Tibial nerve (tissue), 4 donors: ENCODE data around the gene AOC2. TPM values are rescaled to one million over a fixed set of nuclear protein-coding genes. Genes with fewer than 3 reads are reported as not detected.
"Not testable (repeated sequence)": the region's sequence is repeated elsewhere in the genome, so short reads cannot be mapped to it uniquely, and the experiment has no call there.

Experiments
- DNase-seq, 2 donors: peaks; one replicate each; pipeline ENCODE4 v3.0.0-alpha.2; 2019; ENCODE audit warnings: low spot score in 2 of 2
- H3K27ac ChIP-seq, 4 donors: fragments of 200-600 bp; sonication (generic) in 3 of 4; one replicate each; pipeline ENCODE4 v1.5.1; 2017 to 2019; ENCODE audit warnings: mild to moderate bottlenecking in 1 of 4
- H3K27me3 ChIP-seq, 2 donors: fragments of 200-600 bp; sonication (generic) in 1 of 2; one replicate each; pipeline versions ENCODE4 v1.5.1 to v1.6.0; 2017 to 2019
- H3K36me3 ChIP-seq, 3 donors: fragments of 200-600 bp; sonication (generic); one replicate each; pipeline ENCODE4 v1.5.1; 2018 to 2019
- H3K4me1 ChIP-seq, 4 donors: fragments of 200-600 bp; sonication (generic) in 3 of 4; one replicate each; pipeline ENCODE4 v1.5.1; 2017 to 2019
- H3K4me3 ChIP-seq, 4 donors: fragments of 200-600 bp; sonication (generic) in 3 of 4; one replicate each; pipeline ENCODE4 v1.5.1; 2017 to 2019; ENCODE audit warnings: mild to moderate bottlenecking in 1 of 4, moderate library complexity in 1 of 4
- H3K9me3 ChIP-seq, 4 donors: fragments of 200-600 bp; sonication (generic) in 3 of 4; one replicate each; pipeline ENCODE4 v1.5.1; 2017 to 2019
- EP300 ChIP-seq, 2 donors: sonication (generic); formaldehyde crosslinking; IDR thresholded peaks; one replicate each; pipeline ENCODE4 v1.6.1; 2017; ENCODE audit warnings: antibody characterized with exemption in 2 of 2, mild to moderate bottlenecking in 1 of 2
- POLR2A ChIP-seq, 2 donors: fragments of 450-650 bp; IDR thresholded peaks; one replicate each; pipeline ENCODE4 v1.6.1; 2017; ENCODE audit warnings: antibody characterized with exemption in 2 of 2, mild to moderate bottlenecking in 2 of 2, moderate library complexity in 2 of 2
- WGBS, 2 donors: methylation state at CpG; one replicate each; pipeline ENCODE4 v1.1.5; 2018; 5-methylcytosine and 5-hydroxymethylcytosine counted together
- total RNA-seq, 4 donors: library from RNA; depleted of rRNA; stranded (reverse); fragments of >200 nt; gene quantifications; one replicate each; pipeline ENCODE4 v1.1.0, GENCODE V29; 2016
- TF ChIP-seq, protein P1 (sequence below), 5 experiments: fragments of 200-600 bp in 3 of 5; fragments of 450-650 bp in 2 of 5; sonication (generic) in 3 of 5; IDR thresholded peaks; one replicate each; pipeline ENCODE4 v1.5.1; 2016 to 2019; ENCODE audit warnings: antibody characterized with exemption in 5 of 5, mild to moderate bottlenecking in 3 of 5, moderate library complexity in 2 of 5

The AOC2 gene
- total RNA-seq, 4 donors from 2014 or later = 2.0 to 3.3 (median 3.0) TPM

DNA sequence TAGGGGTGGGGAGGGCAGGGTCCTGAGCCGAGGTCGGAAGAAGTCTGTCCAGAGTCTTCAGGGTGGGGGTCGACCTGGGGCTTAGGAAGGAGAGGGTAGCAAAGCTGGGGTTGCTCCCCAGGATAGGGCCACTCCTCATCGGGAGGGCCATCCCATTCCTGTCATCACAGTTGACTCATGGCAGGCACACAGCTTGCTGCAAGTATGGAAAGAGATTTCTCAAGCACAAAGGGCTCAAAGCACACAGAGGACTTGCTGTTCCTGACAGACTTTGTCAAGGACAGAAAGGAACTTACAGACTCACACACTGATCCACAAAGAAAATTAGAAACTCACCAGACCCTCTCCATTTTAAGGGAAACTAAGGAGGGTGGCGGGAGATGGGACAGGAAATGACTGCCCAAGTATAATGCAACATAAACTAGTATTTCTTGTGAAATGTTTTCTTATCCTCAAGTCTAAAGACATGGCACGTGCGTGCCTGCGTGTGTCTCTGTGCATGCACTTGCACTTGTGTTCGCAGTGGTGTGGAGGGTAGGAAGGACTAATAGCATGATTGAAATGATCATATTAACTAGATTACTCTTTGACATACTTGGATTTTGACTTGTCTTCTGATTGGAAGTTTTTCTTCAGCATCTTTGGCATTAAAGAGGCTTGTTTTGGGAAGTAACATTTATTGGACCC lies 2.4 kb downstream of the AOC2 start:
- 66 to 70% methylated on average over 9 of the region's 9 CpGs for WGBS, 2 donors
- peaks cover 0 to 47% (median 7%) of the 10 kb centered on the region in 4 donors for H3K4me1 ChIP-seq

DNA sequence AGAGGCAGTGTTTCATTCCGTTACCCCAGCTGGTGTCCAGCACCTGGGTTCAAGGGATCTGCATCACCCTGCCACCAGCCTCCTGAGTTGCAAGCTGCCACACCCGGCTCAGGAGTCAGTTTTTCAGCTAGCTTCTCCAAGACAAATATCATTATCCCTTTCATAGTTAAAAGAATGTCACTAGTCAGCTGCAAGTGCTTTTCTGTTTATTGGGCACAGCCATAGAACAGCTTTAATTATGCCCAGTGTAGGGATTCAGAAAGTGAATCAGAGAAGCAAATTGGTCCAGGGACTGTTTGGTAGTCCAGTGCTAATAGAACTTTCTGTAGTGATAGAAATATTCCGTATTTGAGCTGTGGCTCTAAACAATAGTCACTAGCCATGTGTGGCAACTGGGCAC lies 3.7 kb downstream of the AOC2 start:
- Histone ChIP-seq H3K36me3 (peaks cover 0 to 32% (median 8%) of the 10 kb centered on the region in 3 donors), H3K27ac (no peak overlapping the region), H3K27me3 (no peaks in the 10 kb centered on the region), H3K4me3 (no peak overlapping the region), H3K4me1 (peaks cover 0 to 47% (median 7%) of the 10 kb centered on the region in 4 donors), H3K9me3 (no peaks in the 10 kb centered on the region)
- DNase-seq = no peak
- 75 to 92% methylated on average over 3 of the region's 3 CpGs for WGBS, 2 donors
- no peak for TF ChIP-seq POLR2A (IDR thresholded peaks at IDR 0.05)

More for the DNA sequence above, 2.4 kb downstream of the AOC2 start:
- H3K36me3 ChIP-seq = peaks cover 0 to 46% (median 13%) of the 10 kb centered on the region in 3 donors
- H3K27me3 ChIP-seq = no peaks in the 10 kb centered on the region
- H3K27ac ChIP-seq = peak overlapping the region in 2 of 4 donors; percentile 30 to 63
- H3K4me3 ChIP-seq = no peak overlapping the region
- no peaks in the 10 kb centered on the region for H3K9me3 ChIP-seq
- no peak for DNase-seq
- TF ChIP-seq, protein P1, sequence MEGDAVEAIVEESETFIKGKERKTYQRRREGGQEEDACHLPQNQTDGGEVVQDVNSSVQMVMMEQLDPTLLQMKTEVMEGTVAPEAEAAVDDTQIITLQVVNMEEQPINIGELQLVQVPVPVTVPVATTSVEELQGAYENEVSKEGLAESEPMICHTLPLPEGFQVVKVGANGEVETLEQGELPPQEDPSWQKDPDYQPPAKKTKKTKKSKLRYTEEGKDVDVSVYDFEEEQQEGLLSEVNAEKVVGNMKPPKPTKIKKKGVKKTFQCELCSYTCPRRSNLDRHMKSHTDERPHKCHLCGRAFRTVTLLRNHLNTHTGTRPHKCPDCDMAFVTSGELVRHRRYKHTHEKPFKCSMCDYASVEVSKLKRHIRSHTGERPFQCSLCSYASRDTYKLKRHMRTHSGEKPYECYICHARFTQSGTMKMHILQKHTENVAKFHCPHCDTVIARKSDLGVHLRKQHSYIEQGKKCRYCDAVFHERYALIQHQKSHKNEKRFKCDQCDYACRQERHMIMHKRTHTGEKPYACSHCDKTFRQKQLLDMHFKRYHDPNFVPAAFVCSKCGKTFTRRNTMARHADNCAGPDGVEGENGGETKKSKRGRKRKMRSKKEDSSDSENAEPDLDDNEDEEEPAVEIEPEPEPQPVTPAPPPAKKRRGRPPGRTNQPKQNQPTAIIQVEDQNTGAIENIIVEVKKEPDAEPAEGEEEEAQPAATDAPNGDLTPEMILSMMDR (IDR thresholded peaks at IDR 0.05) = no peak
- TF ChIP-seq POLR2A (IDR thresholded peaks at IDR 0.05) (no peak), EP300 (IDR thresholded peaks at IDR 0.05) (no peak)

DNA sequence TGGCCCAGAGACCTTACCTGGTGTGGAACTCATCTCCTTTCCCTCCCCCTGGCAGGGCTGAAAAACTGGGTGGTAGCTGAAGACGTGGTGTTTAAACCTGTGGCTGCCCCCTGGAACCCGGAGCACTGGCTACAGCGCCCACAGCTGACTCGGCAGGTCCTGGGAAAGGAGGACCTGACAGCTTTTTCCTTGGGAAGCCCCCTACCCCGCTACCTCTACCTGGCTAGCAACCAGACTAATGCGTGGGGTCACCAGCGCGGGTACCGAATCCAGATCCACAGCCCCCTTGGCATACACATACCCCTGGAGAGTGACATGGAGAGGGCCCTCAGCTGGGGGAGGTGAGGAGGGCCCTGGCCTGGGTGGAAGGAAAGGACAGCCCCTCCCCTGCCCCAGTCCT lies 4.7 kb downstream of the AOC2 start:
- WGBS, 2 donors = 85 to 86% methylated on average over 7 to 9 of the region's 9 CpGs
- no peak for DNase-seq
- TF ChIP-seq EP300 (IDR thresholded peaks at IDR 0.05) (no peak), POLR2A (IDR thresholded peaks at IDR 0.05) (no peak)
- TF ChIP-seq, protein P1 (IDR thresholded peaks at IDR 0.05) = no peak

DNA sequence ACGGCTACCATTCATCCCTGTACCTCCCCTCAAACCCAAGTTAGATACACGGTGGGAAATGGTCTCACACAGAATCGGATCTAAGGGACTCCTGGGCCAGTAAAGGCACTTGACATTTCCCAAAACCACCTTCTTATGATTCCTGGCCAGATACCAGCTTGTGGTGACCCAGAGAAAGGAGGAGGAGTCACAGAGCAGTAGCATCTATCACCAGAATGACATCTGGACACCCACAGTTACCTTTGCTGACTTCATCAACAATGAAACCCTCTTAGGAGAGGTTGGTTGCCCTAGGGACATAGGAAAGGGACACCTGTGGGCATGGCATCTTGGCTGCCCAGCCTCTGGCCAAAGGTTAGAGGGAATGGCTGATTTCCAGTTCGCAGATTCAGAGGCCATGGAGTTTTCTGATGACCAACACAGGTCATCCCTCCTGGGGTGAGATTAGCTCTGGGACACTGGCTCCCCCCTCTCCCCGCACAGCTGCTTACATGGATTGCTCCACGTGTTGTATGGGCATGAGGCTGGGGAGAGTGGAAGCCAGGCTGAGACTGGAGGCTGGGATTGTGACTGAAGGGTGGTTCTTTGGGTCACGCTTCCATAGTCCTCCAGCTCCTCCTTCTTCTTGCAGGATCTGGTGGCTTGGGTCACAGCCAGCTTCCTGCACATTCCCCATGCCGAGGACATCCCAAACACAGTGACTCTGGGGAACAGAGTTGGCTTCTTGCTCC lies 5.2 kb downstream of the AOC2 start:
- Histone ChIP-seq H3K4me1 (peaks cover 0 to 33% (median 7%) of the 10 kb centered on the region in 4 donors), H3K9me3 (no peaks in the 10 kb centered on the region)
- DNase-seq = no peak

More for the DNA sequence above, 4.7 kb downstream of the AOC2 start:
- Histone ChIP-seq H3K27ac (no peak overlapping the region), H3K4me3 (no peak overlapping the region), H3K9me3 (no peaks in the 10 kb centered on the region), H3K4me1 (peaks cover 0 to 38% (median 7%) of the 10 kb centered on the region in 4 donors), H3K27me3 (no peaks in the 10 kb centered on the region), H3K36me3 (peaks cover 0 to 23% (median 8%) of the 10 kb centered on the region in 3 donors)

DNA sequence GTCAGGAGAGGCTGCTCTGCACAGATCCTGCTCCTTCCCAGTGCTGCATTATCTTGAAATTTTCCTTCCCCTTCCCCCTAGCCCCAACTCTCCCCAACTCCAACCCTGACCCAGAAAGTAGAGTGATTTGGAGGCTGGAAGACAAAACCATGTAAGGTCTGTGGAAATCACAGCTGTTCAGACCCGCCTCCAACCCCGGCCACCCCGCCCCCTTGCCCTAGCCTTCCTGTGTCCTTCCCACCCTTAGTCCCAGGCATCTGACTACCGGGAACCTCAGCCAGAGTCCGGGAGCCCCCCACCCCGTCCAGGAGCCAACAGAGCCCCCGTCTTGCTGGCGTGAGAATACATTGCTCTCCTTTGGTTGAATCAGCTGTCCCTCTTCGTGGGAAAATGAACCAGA lies 6.6 kb downstream of the AOC2 start, which contains the start of gene AOC3:
Gene AOC3 (plus strand): TSS at position 246 of the 400 bp plus-strand sequence. CDS start 145 bp downstream, at position 391.
- peaks cover 0 to 28% (median 7%) of the 10 kb centered on the region in 4 donors for H3K4me1 ChIP-seq
- TF ChIP-seq, protein P1 (IDR thresholded peaks at IDR 0.05) = no peak
- TF ChIP-seq EP300 (IDR thresholded peaks at IDR 0.05) (no peak), POLR2A (IDR thresholded peaks at IDR 0.05) (no peak)
- H3K4me3 ChIP-seq = peak within 1 kb of the TSS in 2 of 4 donors; percentile 11 to 43
- 39% methylated on average over 9 of the region's 9 CpGs for WGBS, 2 donors
- DNase-seq = no peak
- H3K27ac ChIP-seq = peak within 1 kb of the TSS in 2 of 4 donors; percentile 38 to 70
- H3K9me3 ChIP-seq = no peaks in the 10 kb centered on the region
- no peaks in the 10 kb centered on the region for H3K27me3 ChIP-seq
- H3K36me3 ChIP-seq = peaks cover 0 to 3% (median 0%) of the 10 kb centered on the region in 3 donors

More for the DNA sequence above, 5.2 kb downstream of the AOC2 start:
- H3K4me3 ChIP-seq = no peak overlapping the region
- H3K27me3 ChIP-seq = no peaks in the 10 kb centered on the region
- H3K36me3 ChIP-seq = peaks cover 0 to 17% (median 7%) of the 10 kb centered on the region in 3 donors
- 56 to 59% methylated on average over 8 of the region's 8 CpGs for WGBS, 2 donors
- no peak overlapping the region for H3K27ac ChIP-seq
- TF ChIP-seq POLR2A (IDR thresholded peaks at IDR 0.05) (no peak), EP300 (IDR thresholded peaks at IDR 0.05) (no peak)
- TF ChIP-seq, protein P1 (IDR thresholded peaks at IDR 0.05) = no peak

DNA sequence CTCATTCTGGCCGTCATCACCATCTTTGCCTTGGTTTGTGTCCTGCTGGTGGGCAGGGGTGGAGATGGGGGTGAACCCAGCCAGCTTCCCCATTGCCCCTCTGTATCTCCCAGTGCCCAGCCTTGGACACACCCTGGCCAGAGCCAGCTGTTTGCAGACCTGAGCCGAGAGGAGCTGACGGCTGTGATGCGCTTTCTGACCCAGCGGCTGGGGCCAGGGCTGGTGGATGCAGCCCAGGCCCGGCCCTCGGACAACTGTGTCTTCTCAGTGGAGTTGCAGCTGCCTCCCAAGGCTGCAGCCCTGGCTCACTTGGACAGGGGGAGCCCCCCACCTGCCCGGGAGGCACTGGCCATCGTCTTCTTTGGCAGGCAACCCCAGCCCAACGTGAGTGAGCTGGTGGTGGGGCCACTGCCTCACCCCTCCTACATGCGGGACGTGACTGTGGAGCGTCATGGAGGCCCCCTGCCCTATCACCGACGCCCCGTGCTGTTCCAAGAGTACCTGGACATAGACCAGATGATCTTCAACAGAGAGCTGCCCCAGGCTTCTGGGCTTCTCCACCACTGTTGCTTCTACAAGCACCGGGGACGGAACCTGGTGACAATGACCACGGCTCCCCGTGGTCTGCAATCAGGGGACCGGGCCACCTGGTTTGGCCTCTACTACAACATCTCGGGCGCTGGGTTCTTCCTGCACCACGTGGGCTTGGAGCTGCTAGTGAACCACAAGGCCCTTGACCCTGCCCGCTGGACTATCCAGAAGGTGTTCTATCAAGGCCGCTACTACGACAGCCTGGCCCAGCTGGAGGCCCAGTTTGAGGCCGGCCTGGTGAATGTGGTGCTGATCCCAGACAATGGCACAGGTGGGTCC lies 7.2 kb downstream of the AOC2 start:
- not testable (repeated sequence) for H3K36me3 ChIP-seq, DNase-seq, H3K27me3 ChIP-seq, H3K9me3 ChIP-seq
- peaks cover 0 to 21% (median 7%) of the 10 kb centered on the region in 4 donors for H3K4me1 ChIP-seq
- peak overlapping the region in 2 of 4 donors; percentile 38 to 70 for H3K27ac ChIP-seq
- peak overlapping the region in 2 of 4 donors; percentile 11 to 43 for H3K4me3 ChIP-seq
- WGBS, 2 donors = 77 to 93% methylated on average over 7 to 14 of the region's 28 CpGs
